ENCODE data around the gene ARL15.

DNA sequence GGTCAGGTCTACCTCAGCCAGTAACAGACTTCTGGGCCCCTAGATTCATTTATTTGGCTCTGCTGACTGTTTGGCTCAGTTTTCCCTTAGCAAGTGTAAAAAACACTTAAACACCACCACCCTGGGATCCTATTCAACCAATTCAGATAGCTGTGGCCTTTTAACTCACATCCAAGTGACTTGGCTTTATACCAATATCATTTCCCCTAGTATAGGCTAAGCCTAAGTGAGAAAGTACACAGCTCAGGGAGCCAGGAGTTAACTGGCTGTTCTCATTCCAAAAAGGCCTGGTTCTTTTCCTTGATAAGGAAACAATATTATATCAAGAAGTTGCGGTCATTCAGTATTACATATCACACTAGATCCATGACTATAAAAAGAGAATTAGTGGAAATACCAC lies 163.5 kb downstream of the ARL15 start:
- TF ChIP-seq, protein P1, sequence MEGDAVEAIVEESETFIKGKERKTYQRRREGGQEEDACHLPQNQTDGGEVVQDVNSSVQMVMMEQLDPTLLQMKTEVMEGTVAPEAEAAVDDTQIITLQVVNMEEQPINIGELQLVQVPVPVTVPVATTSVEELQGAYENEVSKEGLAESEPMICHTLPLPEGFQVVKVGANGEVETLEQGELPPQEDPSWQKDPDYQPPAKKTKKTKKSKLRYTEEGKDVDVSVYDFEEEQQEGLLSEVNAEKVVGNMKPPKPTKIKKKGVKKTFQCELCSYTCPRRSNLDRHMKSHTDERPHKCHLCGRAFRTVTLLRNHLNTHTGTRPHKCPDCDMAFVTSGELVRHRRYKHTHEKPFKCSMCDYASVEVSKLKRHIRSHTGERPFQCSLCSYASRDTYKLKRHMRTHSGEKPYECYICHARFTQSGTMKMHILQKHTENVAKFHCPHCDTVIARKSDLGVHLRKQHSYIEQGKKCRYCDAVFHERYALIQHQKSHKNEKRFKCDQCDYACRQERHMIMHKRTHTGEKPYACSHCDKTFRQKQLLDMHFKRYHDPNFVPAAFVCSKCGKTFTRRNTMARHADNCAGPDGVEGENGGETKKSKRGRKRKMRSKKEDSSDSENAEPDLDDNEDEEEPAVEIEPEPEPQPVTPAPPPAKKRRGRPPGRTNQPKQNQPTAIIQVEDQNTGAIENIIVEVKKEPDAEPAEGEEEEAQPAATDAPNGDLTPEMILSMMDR (IDR thresholded peaks at IDR 0.05; ENCODE audit: low read depth, low read length, missing input control): no peak
- TF ChIP-seq JUND (IDR thresholded peaks at IDR 0.05): no peak
- no peak for TF ChIP-seq TAF1 (conservative IDR thresholded peaks at IDR 0.05)
- TF ChIP-seq, protein P2, sequence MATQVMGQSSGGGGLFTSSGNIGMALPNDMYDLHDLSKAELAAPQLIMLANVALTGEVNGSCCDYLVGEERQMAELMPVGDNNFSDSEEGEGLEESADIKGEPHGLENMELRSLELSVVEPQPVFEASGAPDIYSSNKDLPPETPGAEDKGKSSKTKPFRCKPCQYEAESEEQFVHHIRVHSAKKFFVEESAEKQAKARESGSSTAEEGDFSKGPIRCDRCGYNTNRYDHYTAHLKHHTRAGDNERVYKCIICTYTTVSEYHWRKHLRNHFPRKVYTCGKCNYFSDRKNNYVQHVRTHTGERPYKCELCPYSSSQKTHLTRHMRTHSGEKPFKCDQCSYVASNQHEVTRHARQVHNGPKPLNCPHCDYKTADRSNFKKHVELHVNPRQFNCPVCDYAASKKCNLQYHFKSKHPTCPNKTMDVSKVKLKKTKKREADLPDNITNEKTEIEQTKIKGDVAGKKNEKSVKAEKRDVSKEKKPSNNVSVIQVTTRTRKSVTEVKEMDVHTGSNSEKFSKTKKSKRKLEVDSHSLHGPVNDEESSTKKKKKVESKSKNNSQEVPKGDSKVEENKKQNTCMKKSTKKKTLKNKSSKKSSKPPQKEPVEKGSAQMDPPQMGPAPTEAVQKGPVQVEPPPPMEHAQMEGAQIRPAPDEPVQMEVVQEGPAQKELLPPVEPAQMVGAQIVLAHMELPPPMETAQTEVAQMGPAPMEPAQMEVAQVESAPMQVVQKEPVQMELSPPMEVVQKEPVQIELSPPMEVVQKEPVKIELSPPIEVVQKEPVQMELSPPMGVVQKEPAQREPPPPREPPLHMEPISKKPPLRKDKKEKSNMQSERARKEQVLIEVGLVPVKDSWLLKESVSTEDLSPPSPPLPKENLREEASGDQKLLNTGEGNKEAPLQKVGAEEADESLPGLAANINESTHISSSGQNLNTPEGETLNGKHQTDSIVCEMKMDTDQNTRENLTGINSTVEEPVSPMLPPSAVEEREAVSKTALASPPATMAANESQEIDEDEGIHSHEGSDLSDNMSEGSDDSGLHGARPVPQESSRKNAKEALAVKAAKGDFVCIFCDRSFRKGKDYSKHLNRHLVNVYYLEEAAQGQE (IDR thresholded peaks at IDR 0.05): no peak
- TF ChIP-seq YY1 (IDR thresholded peaks at IDR 0.05): no peak
- TF ChIP-seq, protein P3, sequence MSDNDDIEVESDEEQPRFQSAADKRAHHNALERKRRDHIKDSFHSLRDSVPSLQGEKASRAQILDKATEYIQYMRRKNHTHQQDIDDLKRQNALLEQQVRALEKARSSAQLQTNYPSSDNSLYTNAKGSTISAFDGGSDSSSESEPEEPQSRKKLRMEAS (IDR thresholded peaks at IDR 0.05): no peak
- TF ChIP-seq RAD21 (IDR thresholded peaks at IDR 0.05): no peak
- no peak for TF ChIP-seq HNF4A (conservative IDR thresholded peaks at IDR 0.05)
- TF ChIP-seq HNF4G (IDR thresholded peaks at IDR 0.05): no peak

Measured in liver (tissue), 3 donors.